ENCODE measurements around the gene HLA-DQA2. TPM values are rescaled to one million over a fixed set of nuclear protein-coding genes. Genes with fewer than 3 reads are reported as not detected.

HLA-DQA2 gene
- total and polyA plus RNA-seq, 4 experiments from 2014 or later, result 0.77 TPM; not detected in 3

DNA sequence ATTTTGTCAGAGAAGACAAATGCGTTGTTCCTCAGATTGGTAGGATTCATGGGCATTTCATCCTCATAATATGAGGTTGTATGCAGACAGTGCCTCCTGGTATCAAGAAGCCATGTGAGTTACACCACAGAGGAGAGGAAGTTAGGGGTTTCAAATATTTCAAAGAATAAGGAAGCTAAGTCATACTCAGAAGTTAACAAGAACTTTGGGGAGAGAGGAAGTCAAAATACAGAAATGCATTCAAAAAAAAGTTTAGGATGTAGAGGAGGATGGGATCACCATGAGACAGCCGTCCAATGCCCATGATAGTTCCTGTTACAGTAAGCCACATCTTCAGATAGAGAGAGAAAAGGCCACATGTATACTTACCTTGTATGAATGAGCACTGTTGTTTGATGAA lies 53.3 kb downstream of the HLA-DQA2 start:
- H3K9me3 ChIP-seq (ENCODE audit: control insufficient read depth in 1 of 2, low read length in 2 of 2), result no peaks in the 10 kb centered on the region
- H3K36me3 ChIP-seq (ENCODE audit: insufficient read depth, low read length), result no peaks in the 10 kb centered on the region
- Mint-ChIP-seq H3K27ac (no peak overlapping the region), H3K9me3 (peaks cover 0 to 9% (median 2%) of the 10 kb centered on the region in 8 donors), H3K27me3 (peaks cover 42 to 64% of the 10 kb centered on the region in 2 donors), H3K36me3 (no peaks in the 10 kb centered on the region), H3K4me3 (no peak overlapping the region), H3K4me1 (peaks cover 10 to 20% (median 13%) of the 10 kb centered on the region in 4 donors)
- DNase-seq, result no peak
- peaks cover 17% of the 10 kb centered on the region for H3K27me3 ChIP-seq (ENCODE audit: insufficient read depth, low read length)
- ChIA-PET POLR2A (ENCODE audit: partially characterized antibody) (no interaction called here), CTCF (ENCODE audit: partially characterized antibody) (interaction anchor here (1.0 to 2.2 kb wide), 4 partner anchors 9 to 381 kb away, joined by 3 to 21 read pairs (median 4); partner anchors contain the start of gene TAP2)
- no peak overlapping the region for H3K4me3 ChIP-seq (ENCODE audit: low read length in 2 of 2)
- H3K4me1 ChIP-seq (ENCODE audit: insufficient read depth, low read length), result peaks cover 9% of the 10 kb centered on the region
- intact Hi-C loops (cut with micrococcal nuclease), result no loop called here
- H3K27ac ChIP-seq (ENCODE audit: low read depth, low read length), result no peak overlapping the region

Small RNA genes lying within 50 kb of the gene (microRNA-seq; reads per million reads assigned to microRNA genes)
- not detected for gene MIR3135B (ENCODE audit: borderline microRNAs expressed, borderline number of aligned reads, borderline replicate concordance)

Other genes starting within 250 kb of the HLA-DQA2 start
- 1 to 10 TPM in 1 of 2 experiments, under 1 TPM in 1; 0.86 to 1.9 TPM for gene HLA-DRB5, start 211.1 kb upstream of the HLA-DQA2 start, total RNA-seq
- gene HLA-DRB5, start 211.1 kb upstream of the HLA-DQA2 start, polyA plus RNA-seq, result 10 to 100 TPM in 1 of 2 donors, under 1 TPM in 1; 0.46 to 14.2 TPM
- 10 to 100 TPM; 14.2 to 14.3 TPM for gene HLA-DRB1, start 151.5 kb upstream of the HLA-DQA2 start, total RNA-seq
- 10 to 100 TPM in 1 of 2 donors, 1 to 10 TPM in 1; 6.9 to 31.6 TPM for gene HLA-DRB1, start 151.5 kb upstream of the HLA-DQA2 start, polyA plus RNA-seq
- 1 to 10 TPM; 5.8 to 6.7 TPM for gene HLA-DQA1, start 104.0 kb upstream of the HLA-DQA2 start, total RNA-seq
- gene HLA-DQA1, start 104.0 kb upstream of the HLA-DQA2 start, polyA plus RNA-seq, result 1 to 10 TPM in 1 of 2 donors, not detected in 1; 4.7 TPM
- gene HLA-DQB1, start 74.7 kb upstream of the HLA-DQA2 start, total RNA-seq, result 1 to 10 TPM; 6.3 to 9.9 TPM
- 10 to 100 TPM in 1 of 2 donors, 1 to 10 TPM in 1; 1.4 to 11.1 TPM for gene HLA-DQB1, start 74.7 kb upstream of the HLA-DQA2 start, polyA plus RNA-seq
- not detected for gene HLA-DQB2, start 22.1 kb downstream of the HLA-DQA2 start, total RNA-seq
- 1 to 10 TPM in 1 of 2 donors, not detected in 1; 2.9 TPM for gene HLA-DQB2, start 22.1 kb downstream of the HLA-DQA2 start, polyA plus RNA-seq
- 1 to 10 TPM in 1 of 2 experiments, under 1 TPM in 1; 0.61 to 1.1 TPM for gene HLA-DOB, start 75.6 kb downstream of the HLA-DQA2 start, total RNA-seq
- gene HLA-DOB, start 75.6 kb downstream of the HLA-DQA2 start, polyA plus RNA-seq, result 1 to 10 TPM in 1 of 2 donors, under 1 TPM in 1; 0.22 to 2.8 TPM
- gene TAP2, start 97.3 kb downstream of the HLA-DQA2 start, total RNA-seq, result 100 to 1,000 TPM; 106 to 112 TPM
- gene TAP2, start 97.3 kb downstream of the HLA-DQA2 start, polyA plus RNA-seq, result 10 to 100 TPM; 11.0 to 16.5 TPM
- 100 to 1,000 TPM; 134 to 138 TPM for gene PSMB8, start 102.7 kb downstream of the HLA-DQA2 start, total RNA-seq
- gene PSMB8, start 102.7 kb downstream of the HLA-DQA2 start, polyA plus RNA-seq, result 100 to 1,000 TPM; 363 to 426 TPM
- 100 to 1,000 TPM; 136 to 141 TPM for gene TAP1, start 112.3 kb downstream of the HLA-DQA2 start, total RNA-seq
- 100 to 1,000 TPM; 300 to 324 TPM for gene TAP1, start 112.3 kb downstream of the HLA-DQA2 start, polyA plus RNA-seq
- gene PSMB9, start 112.8 kb downstream of the HLA-DQA2 start, total RNA-seq, result 100 to 1,000 TPM; 141 to 144 TPM
- 100 to 1,000 TPM; 501 to 763 TPM for gene PSMB9, start 112.8 kb downstream of the HLA-DQA2 start, polyA plus RNA-seq
- 1 to 10 TPM; 7.9 to 8.1 TPM for gene HLA-DMB, start 199.6 kb downstream of the HLA-DQA2 start, total RNA-seq
- gene HLA-DMB, start 199.6 kb downstream of the HLA-DQA2 start, polyA plus RNA-seq, result 10 to 100 TPM in 1 of 2 donors, 1 to 10 TPM in 1; 7.6 to 15.5 TPM
- 10 to 100 TPM in 1 of 2 experiments, 1 to 10 TPM in 1; 8.5 to 10.2 TPM for gene HLA-DMA, start 211.7 kb downstream of the HLA-DQA2 start, total RNA-seq
- gene HLA-DMA, start 211.7 kb downstream of the HLA-DQA2 start, polyA plus RNA-seq, result 10 to 100 TPM in 1 of 2 donors, 1 to 10 TPM in 1; 8.1 to 26.0 TPM
- gene BRD2, start 227.2 kb downstream of the HLA-DQA2 start, total RNA-seq, result 100 to 1,000 TPM; 375 to 378 TPM
- gene BRD2, start 227.2 kb downstream of the HLA-DQA2 start, polyA plus RNA-seq, result 10 to 100 TPM; 13.7 to 87.8 TPM